SK-N-SH (cell line): Measurements from ENCODE around the gene NEU4. TPM values are rescaled to one million over a fixed set of nuclear protein-coding genes. Genes with fewer than 3 reads are reported as not detected.
A peak's percentile ranks its signal among the peaks of the same experiment; 100 is the strongest.
"Not testable (repeated sequence)": the region's sequence is repeated elsewhere in the genome, so short reads cannot be mapped to it uniquely, and the experiment has no call there.

Source experiments
- CTCF ChIA-PET: fragments of 300-600, 350-600 bp; formaldehyde crosslinking; extraction: SDS; loops from one replicate; lab custom pipeline; 2021; lab: Yijun Ruan, JAX
- POLR2A ChIA-PET: fragments of 350-600 bp; sonication (Branson Sonifier 250); formaldehyde crosslinking; extraction: SDS; loops from one replicate; lab custom pipeline; 2020; ENCODE audit warnings: antibody characterized with exemption, inconsistent platforms; lab: Yijun Ruan, JAX
- DNase-seq: peaks from one replicate; pipeline ENCODE4 v3.0.0; 2012
- H2AFZ ChIP-seq: fragments of 200-600 bp; sonication (generic); 2 replicates; pipeline ENCODE4 v1.8.1; 2016; ENCODE audit warnings: antibody characterized with exemption, mild to moderate bottlenecking, low read depth
- H3F3A ChIP-seq: fragments of 200-600 bp; sonication (generic); replicated peaks from 2 replicates; pipeline ENCODE3; 2016; ENCODE audit warnings: antibody characterized with exemption, mild to moderate bottlenecking; ENCODE audit not compliant: insufficient read depth
- H3K27ac ChIP-seq, 2 experiments: fragments of 200-500 bp in 1 of 2; fragments of 200-600 bp in 1 of 2; sonication (Bioruptor generic) in 1 of 2; sonication (generic), shearing (Covaris generic) in 1 of 2; 2 replicates each; pipeline versions ENCODE4 v1.5.1 to v1.6.1; 2014 to 2016; ENCODE audit warnings: low read depth in 2 of 2, inconsistent platforms in 1 of 2, low read length in 1 of 2, mild to moderate bottlenecking in 1 of 2, mixed read lengths in 1 of 2
- H3K27me3 ChIP-seq: fragments of 200-600 bp; sonication (generic), shearing (Covaris generic); 2 replicates; pipeline ENCODE4 v1.6.1; 2016; ENCODE audit warnings: mixed run types; ENCODE audit not compliant: insufficient read depth
- H3K36me3 ChIP-seq, 2 experiments: fragments of 200-500 bp in 1 of 2; fragments of 200-600 bp in 1 of 2; sonication (Bioruptor generic) in 1 of 2; sonication (generic) in 1 of 2; replicated peaks in 1 of 2; 2 replicates each; pipeline versions ENCODE3 to v1.5.1; 2014 to 2016; ENCODE audit warnings: low read length in 1 of 2, mild to moderate bottlenecking in 1 of 2; ENCODE audit not compliant: insufficient read depth in 2 of 2, control insufficient read depth in 1 of 2
- H3K4me1 ChIP-seq, 2 experiments: fragments of 200-500 bp in 1 of 2; fragments of 200-600 bp in 1 of 2; sonication (Bioruptor generic) in 1 of 2; sonication (generic), shearing (Covaris generic) in 1 of 2; 2 replicates each; pipeline versions ENCODE4 v1.5.1 to v1.6.1; 2014 to 2016; ENCODE audit warnings: low read depth in 1 of 2, low read length in 1 of 2, mixed run types in 1 of 2; ENCODE audit not compliant: insufficient read depth in 2 of 2, control insufficient read depth in 1 of 2
- H3K4me2 ChIP-seq: fragments of 200-600 bp; sonication (generic), shearing (Covaris generic); 2 replicates; pipeline ENCODE4 v1.6.1; 2017; ENCODE audit warnings: mixed run types
- H3K4me3 ChIP-seq, 2 experiments: fragments of 200-500 bp in 1 of 2; fragments of 200-600 bp in 1 of 2; sonication (Bioruptor generic) in 1 of 2; sonication (generic), shearing (Covaris generic) in 1 of 2; 2 replicates each; pipeline versions ENCODE4 v1.5.1 to v1.8.1; 2014 to 2016; ENCODE audit warnings: low read depth in 2 of 2, inconsistent platforms in 1 of 2, low read length in 1 of 2, mild to moderate bottlenecking in 1 of 2, mixed read lengths in 1 of 2, moderate library complexity in 1 of 2
- H3K79me2 ChIP-seq: fragments of 200-600 bp; sonication (generic); 2 replicates; pipeline ENCODE4 v1.8.1; 2017; ENCODE audit warnings: mild to moderate bottlenecking; ENCODE audit not compliant: insufficient read depth
- H3K9ac ChIP-seq: fragments of 200-600 bp; sonication (generic); 2 replicates; pipeline ENCODE4 v1.6.1; 2017; ENCODE audit warnings: mixed run types
- H3K9me2 ChIP-seq: fragments of 200-600 bp; sonication (generic); 2 replicates; pipeline ENCODE4 v1.6.1; 2017; ENCODE audit warnings: mixed run types
- H3K9me3 ChIP-seq: fragments of 200-600 bp; sonication (generic); 2 replicates; pipeline ENCODE4 v1.6.1; 2017; ENCODE audit warnings: mixed run types, mild to moderate bottlenecking, moderate library complexity
- H4K20me1 ChIP-seq: fragments of 200-600 bp; sonication (generic); 2 replicates; pipeline ENCODE4 v1.6.1; 2017; ENCODE audit warnings: mild to moderate bottlenecking, mixed run types; ENCODE audit not compliant: insufficient read depth
- CHD2 ChIP-seq: fragments of 150-350 bp; IDR thresholded peaks from 2 replicates; pipeline ENCODE4 v1.6.1; 2018; ENCODE audit warnings: low read length; ENCODE audit not compliant: partially characterized antibody
- FOSL2 ChIP-seq: IDR thresholded peaks from 2 replicates; pipeline ENCODE4 v1.4.0; 2012; ENCODE audit warnings: low read depth, mild to moderate bottlenecking, moderate library complexity, borderline replicate concordance
- POLR2AphosphoS5 ChIP-seq: IDR thresholded peaks from 2 replicates; pipeline ENCODE4 v1.6.1; 2012; ENCODE audit warnings: low read depth, low read length
- RXRA ChIP-seq: IDR thresholded peaks from 2 replicates; pipeline ENCODE4 v1.4.0; 2012; ENCODE audit warnings: low read depth, mild to moderate bottlenecking, borderline replicate concordance
- SMC3 ChIP-seq: IDR thresholded peaks from 2 replicates; pipeline ENCODE4 v1.6.1; 2012; ENCODE audit warnings: low read depth, low read length, improper control_type of control experiment
- TAF1 ChIP-seq: IDR thresholded peaks from 2 replicates; pipeline ENCODE4 v1.6.1; 2012; ENCODE audit warnings: low read depth, mild to moderate bottlenecking, low read length, moderate library complexity, borderline replicate concordance
- YY1 ChIP-seq: IDR thresholded peaks from 2 replicates; pipeline ENCODE4 v1.4.0; 2012; ENCODE audit warnings: low read depth, mild to moderate bottlenecking
- WGBS: methylation state at CpG from one replicate; pipeline ENCODE4 v1.1.6; 2017; ENCODE audit warnings: low lambda C conversion rate; 5-methylcytosine and 5-hydroxymethylcytosine counted together
- polyA plus RNA-seq, 3 experiments: library from polyadenylated mRNA; depleted of rRNA; stranded (reverse); fragments of >200 nt; gene quantifications; 2 replicates each; pipeline ENCODE4 v1.2.3, GENCODE V29; 2012
- TF ChIP-seq, protein P1 (sequence below): IDR thresholded peaks from 2 replicates; pipeline ENCODE4 v1.4.0; 2012; ENCODE audit warnings: low read depth

The NEU4 gene
- polyA plus RNA-seq, 1 of the 3 experiments (the other 2 are of a cell fraction) = 0.05 TPM

DNA sequence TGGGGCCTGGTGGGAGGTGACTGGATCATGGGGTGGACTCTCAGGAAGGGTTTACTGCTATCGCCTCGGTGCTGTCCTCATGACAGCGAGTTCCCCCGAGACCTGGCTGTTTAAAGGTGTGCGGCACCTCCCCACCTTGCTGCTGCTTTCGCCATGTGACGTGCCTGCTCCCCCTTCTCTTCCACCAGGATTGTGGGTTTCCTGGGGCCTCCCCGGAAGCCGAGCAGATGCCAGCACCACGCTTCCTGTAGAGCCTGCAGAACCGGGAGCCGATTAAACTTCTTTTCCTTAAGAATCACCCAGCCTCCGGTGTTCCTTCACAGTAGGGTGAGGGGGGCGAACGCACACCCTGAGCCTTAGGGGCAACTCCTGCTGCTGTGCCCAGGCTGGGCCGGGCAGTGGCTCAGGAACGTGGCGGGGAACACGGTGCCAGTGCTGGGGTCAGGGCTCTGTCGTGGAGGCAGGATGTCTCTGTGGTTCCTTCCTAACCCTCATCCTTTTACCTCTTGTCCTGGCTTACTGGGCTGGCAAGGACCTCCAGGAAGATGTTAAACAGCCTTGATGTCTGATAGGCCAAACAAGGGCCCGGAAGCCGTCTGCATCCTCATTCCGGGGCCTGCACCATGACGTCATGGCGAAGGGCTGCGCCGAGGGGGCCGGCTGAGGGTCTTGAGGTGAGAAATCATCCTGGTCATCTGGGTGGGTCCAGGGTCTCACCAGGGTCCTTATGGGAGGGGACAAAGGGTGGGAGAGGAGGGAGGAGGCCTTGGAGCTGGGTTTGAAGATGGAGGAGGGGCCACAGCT is 12.7 kb downstream of the NEU4 start (continued):
- TF ChIP-seq TAF1 = no peak
- no peak for TF ChIP-seq POLR2AphosphoS5
- TF ChIP-seq YY1 = no peak
- no peak for TF ChIP-seq RXRA
- no peak for TF ChIP-seq CHD2

DNA sequence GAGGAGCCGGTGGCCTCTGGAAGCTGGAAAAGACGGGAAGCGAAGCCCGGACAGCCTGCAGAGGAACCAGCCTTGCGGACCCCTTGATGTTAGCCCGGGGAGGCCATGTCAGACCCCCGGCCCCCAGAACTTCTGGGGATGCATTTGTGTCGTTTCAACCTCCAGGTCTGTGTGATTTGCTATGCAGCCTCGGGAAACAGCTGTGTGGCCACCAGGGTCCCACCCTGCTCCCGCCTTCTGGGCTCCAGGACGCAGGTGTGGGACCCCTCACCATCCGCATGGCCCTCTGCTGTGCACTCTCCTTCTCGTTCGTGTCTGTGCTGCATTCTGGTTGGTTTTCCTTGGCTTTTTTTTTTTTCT is 13.3 kb downstream of the NEU4 start:
- H2AFZ ChIP-seq = no peak overlapping the region
- no peaks in the 10 kb centered on the region for H3K9me2 ChIP-seq
- H3K36me3 ChIP-seq = no peaks in the 10 kb centered on the region
- TF ChIP-seq YY1 = no peak
- no peak for TF ChIP-seq SMC3
- TF ChIP-seq, protein P1, sequence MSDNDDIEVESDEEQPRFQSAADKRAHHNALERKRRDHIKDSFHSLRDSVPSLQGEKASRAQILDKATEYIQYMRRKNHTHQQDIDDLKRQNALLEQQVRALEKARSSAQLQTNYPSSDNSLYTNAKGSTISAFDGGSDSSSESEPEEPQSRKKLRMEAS = no peak
- no peak for TF ChIP-seq FOSL2
- H3K27ac ChIP-seq = no peak overlapping the region
- no peak overlapping the region for H3K4me2 ChIP-seq
- DNase-seq = no peak
- POLR2A ChIA-PET = no interaction called here
- no peak overlapping the region for H3K4me3 ChIP-seq
- H3F3A ChIP-seq = peaks cover 7% of the 10 kb centered on the region
- H4K20me1 ChIP-seq = no peaks in the 10 kb centered on the region
- H3K79me2 ChIP-seq = no peaks in the 10 kb centered on the region
- no peak overlapping the region for H3K9ac ChIP-seq
- CTCF ChIA-PET = interaction anchor here (0.8 to 0.9 kb wide), 2 partner anchors 16 to 18 kb away, joined by 3 read pairs; no protein-coding TSS in a partner anchor
- 73% methylated on average over 12 of the region's 14 CpGs for WGBS
- no peaks in the 10 kb centered on the region for H3K9me3 ChIP-seq
- H3K4me1 ChIP-seq = peaks cover 0 to 8% of the 10 kb centered on the region in 2 experiments; a peak in 1 of 4 replicates
- H3K27me3 ChIP-seq = no peaks in the 10 kb centered on the region

DNA sequence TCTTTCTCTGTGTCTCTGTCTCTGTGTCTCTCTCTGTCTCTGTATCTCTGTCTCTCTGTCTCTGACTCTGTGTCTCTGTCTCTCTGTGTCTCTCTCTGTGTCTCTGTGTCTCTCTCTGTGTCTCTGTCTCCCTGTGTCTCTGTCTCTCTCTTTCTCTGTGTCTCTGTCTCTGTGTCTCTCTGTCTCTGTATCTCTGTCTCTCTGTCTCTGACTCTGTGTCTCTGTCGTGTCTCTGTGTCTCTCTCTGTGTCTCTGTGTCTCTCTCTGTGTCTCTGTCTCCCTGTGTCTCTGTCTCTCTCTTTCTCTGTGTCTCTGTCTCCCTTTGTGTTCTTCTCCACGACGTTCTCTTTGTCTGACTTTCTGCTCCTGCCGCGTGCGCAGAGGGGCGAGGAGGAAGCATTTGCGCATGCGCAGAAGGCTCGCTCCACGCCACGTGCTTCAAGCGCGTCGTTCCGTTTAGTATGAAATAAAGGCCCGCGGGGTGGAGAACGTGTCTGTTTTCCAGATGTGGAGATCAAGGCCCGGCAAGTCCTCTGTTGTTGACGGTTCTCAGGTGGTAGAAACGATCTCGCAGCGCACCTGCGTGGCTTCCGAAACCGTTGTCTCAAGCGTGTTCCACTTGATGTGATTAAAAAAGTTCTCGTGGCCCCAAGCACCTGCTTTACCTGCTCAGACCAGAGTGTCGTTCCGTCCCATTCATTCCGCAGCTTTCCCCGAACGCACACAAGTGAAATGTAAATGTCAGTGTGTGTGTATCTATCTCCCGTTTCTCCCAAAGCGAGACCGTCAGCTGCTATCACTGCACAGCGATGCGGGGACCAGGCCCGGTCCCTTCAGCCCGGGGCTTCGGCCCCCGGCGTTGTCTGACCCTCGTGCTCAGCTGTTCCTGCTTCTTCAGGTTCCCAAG is 14.8 kb downstream of the NEU4 start:
- CTCF ChIA-PET = interaction anchor here (0.7 kb wide), 1 partner anchor 107 kb away, joined by 3 read pairs; no protein-coding TSS in a partner anchor
- H3K36me3 ChIP-seq, H4K20me1 ChIP-seq, H3K9ac ChIP-seq, H3K9me2 ChIP-seq, H3K27me3 ChIP-seq, H3K4me3 ChIP-seq, H2AFZ ChIP-seq, H3K79me2 ChIP-seq, H3K4me2 ChIP-seq, H3K9me3 ChIP-seq, POLR2A ChIA-PET, H3K4me1 ChIP-seq, H3F3A ChIP-seq, H3K27ac ChIP-seq: not testable (repeated sequence)
- WGBS = 57% methylated on average over 45 of the region's 45 CpGs
- peak; percentile 40 for DNase-seq
